Vagina (tissue), 2 donors: ENCODE data around the gene ATP6V0E2. TPM values are rescaled to one million over a fixed set of nuclear protein-coding genes. Genes with fewer than 3 reads are reported as not detected.

Experiments
- DNase-seq, 2 donors: peaks; one replicate each; pipeline ENCODE4 v3.0.0-alpha.2; 2017; ENCODE audit errors: extremely low spot score in 2 of 2
- H3K27ac ChIP-seq: fragments of 200-600 bp; sonication (generic); one replicate; pipeline ENCODE4 v1.5.1; 2019
- H3K27me3 ChIP-seq: fragments of 200-600 bp; sonication (generic); one replicate; pipeline ENCODE4 v1.5.1; 2019
- H3K36me3 ChIP-seq, 2 donors: fragments of 200-600 bp; sonication (generic); one replicate each; pipeline ENCODE4 v1.5.1; 2017 to 2019
- H3K4me1 ChIP-seq: fragments of 200-600 bp; sonication (generic); one replicate; pipeline ENCODE4 v1.5.1; 2019
- H3K4me3 ChIP-seq, 2 donors: fragments of 200-600 bp; sonication (generic); 1 replicate in 1 of 2; 2 replicates in 1 of 2; pipeline ENCODE4 v1.5.1; 2016 to 2019
- H3K9me3 ChIP-seq: fragments of 200-600 bp; sonication (generic); one replicate; pipeline ENCODE4 v1.5.1; 2019
- POLR2A ChIP-seq, 2 donors: fragments of 450-650 bp; IDR thresholded peaks; one replicate each; pipeline ENCODE4 v1.6.1; 2017; ENCODE audit warnings: antibody characterized with exemption in 2 of 2, mild to moderate bottlenecking in 2 of 2, moderate library complexity in 2 of 2
- POLR2AphosphoS5 ChIP-seq, 2 donors: sonication (generic); formaldehyde crosslinking; IDR thresholded peaks; one replicate each; pipeline ENCODE4 v1.9.0; 2017; ENCODE audit warnings: antibody characterized with exemption in 2 of 2, mild to moderate bottlenecking in 2 of 2, low read depth in 1 of 2; ENCODE audit not compliant: insufficient read depth in 1 of 2
- intact Hi-C: fragments of 100-400 bp; cut with DNase I; formaldehyde crosslinking; loops from one replicate; pipeline ENCODE4 v1.15.1; 2023
- total RNA-seq: library from RNA; depleted of rRNA; stranded (reverse); fragments of >200 nt; gene quantifications from one replicate; pipeline ENCODE4 v1.2.3, GENCODE V29; 2016
- TF ChIP-seq, protein P1 (sequence below), 3 experiments: fragments of 450-650 bp in 2 of 3; fragments of 200-600 bp in 1 of 3; sonication (generic) in 1 of 3; IDR thresholded peaks; one replicate each; pipeline ENCODE4 v1.5.1; 2017 to 2019; ENCODE audit warnings: antibody characterized with exemption in 3 of 3, mild to moderate bottlenecking in 2 of 3, moderate library complexity in 2 of 3

The ATP6V0E2 gene
- total RNA-seq, 1 donor from 2014 or later = 13.3 TPM

DNA sequence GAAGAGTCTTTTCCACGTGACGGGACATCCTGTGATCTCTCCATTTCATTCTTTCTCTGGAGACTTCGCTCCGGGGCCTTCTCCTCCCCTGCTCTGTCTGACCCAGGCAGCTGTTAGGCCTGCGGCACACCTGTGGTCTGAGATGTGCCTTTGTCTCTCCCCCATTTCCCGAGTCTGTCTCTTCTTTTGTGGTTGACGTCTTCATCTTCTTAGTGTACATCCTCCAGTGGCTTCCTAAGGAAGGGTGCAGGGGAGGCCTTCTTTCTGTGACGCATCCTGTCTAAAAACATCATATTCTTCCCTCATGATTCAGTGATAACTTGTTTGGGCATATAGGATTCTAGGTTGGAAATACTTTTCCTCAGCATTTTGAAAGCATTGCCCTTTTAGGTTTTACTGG is 17.2 kb upstream of the ATP6V0E2 start:
- H3K36me3 ChIP-seq = peaks cover 0 to 15% of the 10 kb centered on the region in 2 donors
- intact Hi-C loops = no loop called here
- DNase-seq = no peak
- no peaks in the 10 kb centered on the region for H3K27me3 ChIP-seq
- no peak overlapping the region for H3K27ac ChIP-seq
- peaks cover 16% of the 10 kb centered on the region for H3K4me1 ChIP-seq
- no peak for TF ChIP-seq POLR2AphosphoS5 (IDR thresholded peaks at IDR 0.05; ENCODE audit: insufficient read depth in 1 of 2, low read depth in 1 of 2)
- no peak for TF ChIP-seq POLR2A (IDR thresholded peaks at IDR 0.05)
- TF ChIP-seq, protein P1, sequence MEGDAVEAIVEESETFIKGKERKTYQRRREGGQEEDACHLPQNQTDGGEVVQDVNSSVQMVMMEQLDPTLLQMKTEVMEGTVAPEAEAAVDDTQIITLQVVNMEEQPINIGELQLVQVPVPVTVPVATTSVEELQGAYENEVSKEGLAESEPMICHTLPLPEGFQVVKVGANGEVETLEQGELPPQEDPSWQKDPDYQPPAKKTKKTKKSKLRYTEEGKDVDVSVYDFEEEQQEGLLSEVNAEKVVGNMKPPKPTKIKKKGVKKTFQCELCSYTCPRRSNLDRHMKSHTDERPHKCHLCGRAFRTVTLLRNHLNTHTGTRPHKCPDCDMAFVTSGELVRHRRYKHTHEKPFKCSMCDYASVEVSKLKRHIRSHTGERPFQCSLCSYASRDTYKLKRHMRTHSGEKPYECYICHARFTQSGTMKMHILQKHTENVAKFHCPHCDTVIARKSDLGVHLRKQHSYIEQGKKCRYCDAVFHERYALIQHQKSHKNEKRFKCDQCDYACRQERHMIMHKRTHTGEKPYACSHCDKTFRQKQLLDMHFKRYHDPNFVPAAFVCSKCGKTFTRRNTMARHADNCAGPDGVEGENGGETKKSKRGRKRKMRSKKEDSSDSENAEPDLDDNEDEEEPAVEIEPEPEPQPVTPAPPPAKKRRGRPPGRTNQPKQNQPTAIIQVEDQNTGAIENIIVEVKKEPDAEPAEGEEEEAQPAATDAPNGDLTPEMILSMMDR (IDR thresholded peaks at IDR 0.05) = no peak
- no peaks in the 10 kb centered on the region for H3K9me3 ChIP-seq
- H3K4me3 ChIP-seq = no peak overlapping the region

DNA sequence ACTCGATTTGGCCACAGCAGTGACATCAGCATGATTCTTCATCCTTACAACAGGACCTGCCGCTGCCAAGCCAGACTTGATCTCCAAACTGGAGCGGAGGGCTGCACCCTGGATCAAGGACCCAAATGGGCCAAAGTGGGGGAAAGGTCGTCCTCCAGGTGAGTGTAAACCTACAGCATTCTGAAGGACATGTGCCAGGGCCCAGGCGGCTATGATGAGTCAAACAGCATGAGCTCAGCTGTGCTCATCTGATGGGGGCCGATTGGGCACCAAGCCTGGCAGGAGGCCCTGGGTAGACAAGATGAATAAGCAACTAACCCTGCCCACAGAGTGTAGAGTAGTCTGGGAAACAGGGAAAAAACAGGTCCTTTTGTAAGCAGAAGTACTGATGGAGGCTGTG is 14.4 kb upstream of the ATP6V0E2 start:
- H3K9me3 ChIP-seq = no peaks in the 10 kb centered on the region
- TF ChIP-seq POLR2AphosphoS5 (IDR thresholded peaks at IDR 0.05; ENCODE audit: insufficient read depth in 1 of 2, low read depth in 1 of 2) (no peak), POLR2A (IDR thresholded peaks at IDR 0.05) (no peak)
- TF ChIP-seq, protein P1 (IDR thresholded peaks at IDR 0.05) = no peak
- no peak for DNase-seq

DNA sequence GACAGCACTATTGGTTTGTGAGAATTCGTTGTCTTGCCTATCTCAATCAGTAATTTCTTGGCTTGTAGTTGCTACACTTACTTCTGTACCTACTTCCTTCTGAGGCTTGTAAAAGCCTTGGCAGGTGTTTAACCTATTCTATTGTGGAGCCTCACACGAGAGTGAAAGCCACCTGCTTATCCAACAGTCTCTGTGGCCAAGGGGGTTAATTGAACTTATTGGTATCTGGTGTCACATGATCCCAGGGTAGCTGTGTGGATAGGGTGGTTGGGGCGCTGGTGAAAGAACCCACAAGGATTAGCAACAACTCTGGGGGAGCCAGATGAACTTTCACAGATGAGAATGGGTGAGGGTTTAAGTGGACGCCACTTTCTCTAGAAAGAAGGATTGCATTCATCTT is 13.9 kb upstream of the ATP6V0E2 start:
- Histone ChIP-seq H3K36me3 (peaks cover 0 to 36% of the 10 kb centered on the region in 2 donors), H3K27ac (no peak overlapping the region), H3K9me3 (no peaks in the 10 kb centered on the region), H3K27me3 (no peaks in the 10 kb centered on the region), H3K4me3 (no peak overlapping the region), H3K4me1 (peaks cover 8% of the 10 kb centered on the region)
- no peak for DNase-seq
- TF ChIP-seq POLR2A (IDR thresholded peaks at IDR 0.05) = no peak
- TF ChIP-seq, protein P1 (IDR thresholded peaks at IDR 0.05) = no peak
- TF ChIP-seq POLR2AphosphoS5 (IDR thresholded peaks at IDR 0.05; ENCODE audit: insufficient read depth in 1 of 2, low read depth in 1 of 2) = no peak
- intact Hi-C loops = no loop called here

More for the DNA sequence above, 14.4 kb upstream of the ATP6V0E2 start:
- intact Hi-C loops = no loop called here
- Histone ChIP-seq H3K27ac (no peak overlapping the region), H3K36me3 (peaks cover 0 to 31% of the 10 kb centered on the region in 2 donors), H3K4me1 (peaks cover 13% of the 10 kb centered on the region), H3K4me3 (no peak overlapping the region), H3K27me3 (no peaks in the 10 kb centered on the region)

DNA sequence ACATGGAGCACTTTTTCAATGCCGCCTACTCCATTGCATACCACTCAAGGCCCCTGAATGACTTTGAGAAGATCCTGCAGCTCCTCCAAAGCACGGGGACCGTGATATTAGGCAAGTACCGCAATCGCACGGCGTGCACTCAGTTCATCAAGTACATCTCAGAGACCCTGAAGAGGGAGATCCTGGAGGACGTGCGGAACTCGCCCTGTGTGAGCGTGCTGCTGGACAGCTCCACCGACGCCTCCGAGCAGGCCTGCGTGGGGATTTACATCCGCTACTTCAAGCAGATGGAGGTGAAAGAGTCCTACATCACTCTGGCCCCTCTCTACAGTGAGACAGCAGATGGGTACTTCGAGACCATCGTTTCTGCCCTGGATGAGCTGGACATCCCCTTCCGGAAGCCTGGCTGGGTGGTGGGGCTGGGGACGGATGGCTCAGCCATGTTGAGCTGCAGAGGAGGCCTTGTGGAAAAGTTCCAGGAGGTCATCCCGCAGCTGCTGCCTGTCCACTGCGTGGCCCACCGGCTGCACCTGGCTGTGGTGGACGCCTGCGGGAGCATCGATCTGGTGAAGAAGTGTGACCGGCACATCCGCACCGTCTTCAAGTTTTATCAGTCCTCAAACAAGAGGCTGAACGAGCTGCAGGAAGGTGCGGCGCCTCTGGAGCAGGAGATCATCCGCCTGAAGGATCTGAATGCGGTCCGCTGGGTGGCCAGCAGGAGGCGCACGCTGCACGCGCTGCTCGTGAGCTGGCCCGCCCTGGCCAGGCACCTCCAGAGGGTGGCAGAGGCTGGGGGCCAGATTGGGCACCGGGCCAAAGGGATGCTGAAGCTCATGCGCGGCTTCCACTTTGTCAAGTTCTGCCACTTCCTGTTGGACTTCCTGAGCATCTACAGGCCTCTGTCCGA is 12.7 kb upstream of the ATP6V0E2 start:
- Histone ChIP-seq H3K27me3 (no peaks in the 10 kb centered on the region), H3K4me3 (no peak overlapping the region), H3K4me1 (no peaks in the 10 kb centered on the region), H3K36me3 (peaks cover 0 to 36% of the 10 kb centered on the region in 2 donors), H3K9me3 (no peaks in the 10 kb centered on the region), H3K27ac (no peak overlapping the region)
- DNase-seq = no peak
- no peak for TF ChIP-seq POLR2AphosphoS5 (IDR thresholded peaks at IDR 0.05; ENCODE audit: insufficient read depth in 1 of 2, low read depth in 1 of 2)
- TF ChIP-seq, protein P1 (IDR thresholded peaks at IDR 0.05) = no peak
- no peak for TF ChIP-seq POLR2A (IDR thresholded peaks at IDR 0.05)
- intact Hi-C loops = no loop called here

DNA sequence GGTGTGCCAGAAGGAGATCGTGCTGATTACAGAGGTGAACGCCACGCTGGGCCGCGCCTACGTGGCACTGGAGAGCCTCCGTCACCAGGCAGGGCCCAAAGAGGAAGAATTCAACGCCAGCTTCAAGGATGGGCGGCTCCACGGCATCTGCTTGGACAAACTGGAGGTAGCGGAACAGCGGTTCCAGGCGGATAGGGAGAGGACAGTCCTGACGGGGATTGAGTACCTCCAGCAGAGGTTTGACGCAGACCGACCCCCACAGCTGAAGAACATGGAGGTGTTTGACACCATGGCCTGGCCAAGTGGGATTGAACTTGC is 12.1 kb upstream of the ATP6V0E2 start:
- no peak overlapping the region for H3K27ac ChIP-seq
- no peak for DNase-seq
- intact Hi-C loops = no loop called here
- no peak for TF ChIP-seq POLR2AphosphoS5 (IDR thresholded peaks at IDR 0.05; ENCODE audit: insufficient read depth in 1 of 2, low read depth in 1 of 2)
- TF ChIP-seq, protein P1 (IDR thresholded peaks at IDR 0.05) = no peak
- no peak for TF ChIP-seq POLR2A (IDR thresholded peaks at IDR 0.05)
- H3K27me3 ChIP-seq = no peaks in the 10 kb centered on the region
- H3K9me3 ChIP-seq = no peaks in the 10 kb centered on the region
- peaks cover 0 to 36% of the 10 kb centered on the region in 2 donors for H3K36me3 ChIP-seq
- H3K4me1 ChIP-seq = no peaks in the 10 kb centered on the region
- no peak overlapping the region for H3K4me3 ChIP-seq
